Activated T-helper 1 cell treated with Interleukin-2 at 50 U/mL for 16 hours (primary cell): ENCODE data around the gene CDH2.

ENCODE experiments used
- DNase-seq: peaks from one replicate; pipeline ENCODE4 v3.0.0-alpha.2; 2020; ENCODE audit warnings: low read depth

CDH2 gene

DNA sequence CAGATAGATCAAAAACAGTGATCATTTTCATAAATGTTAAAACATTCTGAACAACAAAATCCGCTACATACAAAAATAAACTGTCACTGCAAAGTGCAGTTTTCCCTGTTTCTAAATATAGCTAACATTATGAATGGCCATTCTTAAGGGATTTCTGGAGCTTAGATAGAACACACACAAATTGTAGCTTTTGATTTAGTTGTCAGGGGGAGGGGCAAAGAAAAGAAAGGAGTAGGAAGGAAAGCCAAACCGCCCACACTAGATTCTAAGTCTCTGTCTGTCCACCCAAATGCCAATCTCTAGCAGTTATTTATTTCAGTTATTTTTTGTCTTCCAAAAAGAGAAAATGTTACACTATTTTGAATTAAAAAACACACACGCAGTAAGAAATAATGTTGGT lies 182.4 kb downstream of the CDH2 start:
- DNase-seq, result no peak

DNA sequence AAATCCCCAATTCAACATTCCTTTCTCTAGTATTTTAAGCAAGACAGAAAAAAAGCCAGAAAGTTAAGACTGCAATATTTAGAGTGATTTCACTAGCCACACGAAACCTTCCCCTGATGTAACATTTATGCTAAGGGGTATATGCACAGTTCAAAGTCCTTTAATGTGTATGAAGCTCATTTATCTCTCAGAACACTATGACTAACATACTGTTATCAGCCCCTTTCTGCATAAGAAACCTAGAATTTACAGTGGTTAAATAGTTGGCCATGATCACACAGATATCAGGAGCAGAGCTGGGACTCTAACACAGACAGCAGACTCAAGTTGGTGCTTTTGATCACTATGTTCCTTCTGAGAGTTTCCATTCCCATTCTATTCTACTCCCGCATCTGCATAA lies 185.5 kb downstream of the CDH2 start:
- DNase-seq, result no peak

DNA sequence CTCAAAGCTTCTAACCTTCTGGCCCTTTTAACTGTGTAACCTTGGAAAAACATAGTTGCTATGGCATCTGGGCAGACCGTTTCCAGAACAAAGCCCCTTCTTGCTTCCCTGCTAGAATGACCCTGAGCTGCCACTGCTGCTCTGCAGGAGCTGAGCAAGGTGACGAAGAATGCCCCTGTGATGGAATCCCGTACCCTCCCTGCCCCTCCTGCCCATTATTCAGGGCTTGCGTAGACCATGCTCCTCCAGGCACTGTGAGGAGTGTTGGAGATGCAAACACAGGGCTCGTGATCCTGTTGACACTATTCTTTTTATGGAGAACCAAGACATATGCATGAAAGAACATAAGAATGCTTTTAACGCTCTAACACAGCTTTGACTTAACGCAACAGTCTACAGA lies 191.1 kb downstream of the CDH2 start:
- DNase-seq, result no peak

DNA sequence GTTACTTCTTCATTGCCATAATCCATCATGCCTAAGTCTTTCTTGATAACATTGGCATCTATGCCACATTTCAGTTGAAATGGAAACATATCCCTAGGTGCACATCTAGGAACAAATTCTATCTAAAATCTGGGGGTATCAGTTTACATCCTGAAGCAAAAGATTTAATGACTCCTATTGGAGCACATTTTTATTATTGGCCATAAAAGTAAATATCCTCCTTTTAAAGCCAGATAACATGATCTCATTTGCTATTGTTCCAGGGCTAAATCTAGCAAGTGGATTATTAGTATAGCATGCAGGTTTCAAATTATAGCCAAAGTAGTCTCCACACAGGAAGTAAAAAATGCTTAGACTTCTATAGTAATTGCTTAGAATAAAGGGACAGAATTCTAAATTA lies 193.2 kb downstream of the CDH2 start:
- no peak for DNase-seq

DNA sequence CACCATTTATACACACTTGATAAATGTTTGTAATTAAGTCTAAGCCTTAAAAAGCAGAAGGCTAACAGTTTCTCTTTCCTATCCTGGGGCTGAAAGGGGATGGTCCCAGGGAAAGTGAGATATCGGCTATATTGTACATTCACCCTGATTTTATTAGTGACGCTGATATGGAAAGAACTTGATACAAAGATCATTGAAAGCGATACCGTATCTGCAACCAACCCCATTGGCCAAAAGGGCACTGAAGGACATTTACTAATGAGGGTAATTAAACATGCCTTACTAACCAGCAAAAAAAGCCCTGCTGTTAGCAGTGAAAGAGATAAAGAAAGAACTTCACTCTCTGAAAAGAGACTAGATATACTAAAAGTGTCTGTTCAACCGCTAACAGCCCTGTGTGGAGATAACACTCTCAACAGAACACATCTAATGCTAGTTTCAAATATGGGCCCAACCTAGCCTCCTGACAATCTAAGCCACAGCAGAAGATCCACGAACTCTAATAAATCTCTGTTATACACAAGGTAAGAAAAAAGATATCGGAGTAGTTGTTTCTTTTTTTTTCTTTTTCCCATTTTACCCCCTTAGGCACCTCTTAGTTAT lies 200.0 kb downstream of the CDH2 start:
- DNase-seq, result no peak

DNA sequence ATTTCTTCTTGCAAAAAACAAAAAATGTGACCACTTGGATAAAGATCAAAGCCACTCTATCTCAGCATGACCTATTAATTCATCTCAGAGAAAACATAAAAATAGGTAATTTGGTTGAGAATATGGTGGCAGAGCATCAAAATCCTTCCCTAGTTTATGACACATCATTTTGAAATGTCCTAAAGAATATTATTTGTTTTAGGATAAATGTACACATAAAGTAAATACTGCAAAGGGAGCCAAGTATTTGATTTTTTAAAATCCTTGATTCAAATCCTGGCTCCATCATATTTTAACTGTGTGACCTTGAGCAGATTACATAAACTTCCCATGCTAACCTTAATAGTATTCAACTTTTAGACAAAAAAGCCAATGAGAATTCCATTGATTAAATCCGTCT lies 206.6 kb downstream of the CDH2 start:
- DNase-seq, result no peak

DNA sequence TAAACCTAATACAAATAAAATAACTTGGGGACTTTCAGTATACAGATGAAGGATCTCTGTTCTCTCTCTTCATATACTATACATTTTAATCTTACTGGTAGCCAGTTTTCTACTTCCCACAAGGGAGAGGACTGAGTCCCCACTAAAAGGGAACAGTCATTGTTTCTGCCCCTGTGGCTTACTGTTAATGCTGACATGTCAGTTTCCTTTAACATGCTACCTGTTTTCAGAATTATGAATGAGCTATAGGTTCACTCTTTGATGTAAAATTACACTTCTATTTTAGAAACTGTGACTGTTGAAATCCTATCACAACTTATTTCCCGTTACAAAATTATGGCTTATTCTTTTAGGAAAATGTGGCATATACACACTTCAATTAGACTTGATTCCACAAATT lies 207.7 kb downstream of the CDH2 start:
- DNase-seq, result no peak

DNA sequence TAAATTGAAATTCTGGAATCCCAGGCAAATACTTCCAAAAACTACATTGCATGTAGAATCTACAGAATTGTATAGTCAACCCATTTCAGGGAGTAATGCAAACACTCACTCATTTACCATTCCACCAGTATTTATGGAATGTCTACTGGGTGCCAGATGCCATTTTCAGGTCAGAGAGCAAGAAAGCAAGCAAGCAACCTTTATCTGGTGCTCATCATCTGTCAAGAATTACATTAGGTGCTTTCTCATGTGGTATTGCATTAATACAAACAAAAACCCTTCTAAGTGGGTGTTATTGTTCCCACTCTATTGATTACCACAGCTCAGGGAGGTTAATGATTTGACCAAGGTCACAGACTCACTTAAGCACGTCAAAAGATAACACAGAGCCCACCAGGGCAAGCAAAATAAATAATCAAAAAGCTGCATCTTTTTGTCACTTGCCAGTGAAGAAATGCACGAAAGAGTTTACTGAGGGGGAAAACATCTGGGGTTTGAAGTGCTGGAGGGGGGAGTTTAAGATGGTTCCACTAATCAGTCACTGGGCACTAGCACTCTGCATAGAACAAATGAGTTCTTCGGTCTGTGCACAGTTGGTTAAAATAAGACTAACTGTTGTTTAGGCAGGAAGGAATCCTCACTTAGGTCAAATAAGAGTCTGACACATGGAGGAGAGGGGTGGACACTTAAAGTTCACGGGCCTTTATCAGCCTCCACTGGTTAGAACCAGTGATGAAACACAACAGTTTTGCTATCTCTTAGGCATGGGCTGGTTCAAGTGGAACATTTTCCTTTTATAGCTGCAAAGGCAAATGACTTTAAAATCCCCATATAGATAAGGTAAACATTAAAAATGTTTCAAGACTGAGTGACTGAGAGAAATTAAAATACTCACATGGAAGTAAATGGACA lies 208.8 kb downstream of the CDH2 start:
- DNase-seq, result no peak

DNA sequence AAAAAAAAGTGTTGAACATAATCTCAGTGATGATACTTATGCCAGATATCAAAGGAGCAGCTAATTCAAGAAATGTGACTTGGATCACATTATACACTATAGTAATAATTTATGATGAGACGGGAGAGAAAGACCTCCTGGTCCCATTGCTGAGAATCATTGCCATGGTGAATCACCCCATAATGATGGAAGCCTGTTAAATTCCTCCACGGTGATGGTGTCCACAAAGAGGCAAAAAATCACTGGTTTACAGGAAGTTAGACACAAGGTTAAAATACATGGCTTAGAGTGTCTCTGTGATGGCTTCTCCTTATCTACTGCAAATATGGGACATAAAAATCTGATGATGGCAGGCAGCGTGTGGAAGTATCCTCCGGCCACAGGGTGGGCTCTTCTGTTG lies 210.0 kb downstream of the CDH2 start:
- DNase-seq, result no peak

DNA sequence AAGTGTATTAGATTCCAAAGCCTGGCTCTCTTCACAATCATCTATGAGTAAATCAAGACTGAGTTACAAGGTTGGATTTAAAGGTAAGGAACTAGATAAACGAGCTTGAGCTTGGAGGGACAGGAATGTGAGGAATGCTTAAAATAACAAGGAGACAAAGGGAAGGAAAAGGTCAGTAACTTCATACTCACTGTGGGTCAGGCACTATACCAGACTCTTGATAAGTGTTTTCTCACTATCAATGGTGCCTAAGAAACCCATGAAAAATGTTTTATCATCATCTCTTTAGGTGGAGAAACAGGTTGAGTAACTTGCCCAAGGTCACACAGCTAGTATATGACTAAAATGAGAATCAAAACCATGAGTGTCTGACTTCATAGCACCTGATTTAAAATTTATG lies 212.1 kb downstream of the CDH2 start:
- no peak for DNase-seq

DNA sequence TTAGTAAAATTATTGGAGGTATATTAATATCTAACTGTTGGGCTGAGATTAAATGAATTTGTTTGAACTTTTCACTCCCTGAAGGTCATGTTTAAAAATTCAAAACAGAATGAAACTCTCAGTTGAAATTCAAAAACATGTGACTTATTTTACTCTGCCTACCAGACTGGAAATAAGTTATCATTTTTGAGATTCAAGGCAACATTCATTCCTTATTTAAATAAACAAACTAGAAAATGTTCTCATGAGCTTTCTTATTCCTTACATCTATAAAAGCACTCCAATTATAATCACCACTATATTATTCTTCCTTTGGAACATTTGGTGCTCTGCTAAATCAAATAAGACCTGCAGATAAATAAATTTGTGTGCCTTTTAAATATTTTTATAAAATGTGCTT lies 217.8 kb downstream of the CDH2 start:
- no peak for DNase-seq

DNA sequence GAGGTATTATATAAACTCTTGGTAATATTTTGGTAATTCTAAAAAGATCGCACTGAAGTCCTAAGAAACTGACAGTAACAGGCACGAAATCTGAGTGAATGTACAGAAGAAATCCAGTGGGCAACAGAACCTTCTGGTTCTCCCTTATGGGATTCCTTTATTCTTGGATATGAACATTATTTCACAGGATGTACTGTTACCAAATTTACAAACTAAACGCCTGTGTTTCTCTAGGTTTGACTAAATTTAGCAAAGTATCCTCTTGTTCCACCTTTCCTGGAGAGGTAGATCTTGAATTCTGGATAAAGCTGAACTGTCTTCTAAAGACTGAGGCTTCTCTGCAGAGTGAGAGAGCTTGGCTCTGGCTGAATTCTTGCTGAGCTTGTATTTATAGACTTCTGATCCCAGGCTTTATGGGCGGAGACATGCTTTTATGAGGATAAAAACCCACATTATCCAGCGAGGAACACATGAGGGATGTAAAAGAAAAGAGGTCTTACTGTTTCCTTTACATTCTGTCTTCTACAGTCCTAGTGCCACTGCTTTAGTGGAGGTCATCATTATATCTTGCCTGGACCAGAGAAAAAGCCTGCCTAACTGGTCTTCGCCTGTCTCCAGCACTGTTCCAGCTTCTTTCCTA lies 220.8 kb downstream of the CDH2 start:
- DNase-seq, result no peak

DNA sequence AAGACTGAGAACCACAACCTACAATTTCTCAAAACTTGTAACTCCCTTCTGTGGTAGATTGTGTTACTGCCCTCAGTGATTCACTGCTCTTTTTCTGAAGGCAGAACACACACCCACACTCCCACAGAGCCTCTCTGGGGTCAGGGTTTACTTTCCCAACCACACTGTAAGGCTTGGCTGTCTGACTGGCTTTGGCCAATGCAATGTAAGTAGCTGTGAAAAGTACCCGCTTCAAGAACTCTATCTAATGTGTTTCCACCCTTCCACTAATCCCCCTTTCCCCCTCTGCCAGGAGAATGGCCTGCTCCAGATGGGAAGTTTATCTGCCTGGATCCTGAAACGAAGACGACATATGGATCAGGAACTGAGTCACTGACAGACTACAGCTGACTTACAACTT lies 222.7 kb downstream of the CDH2 start:
- DNase-seq, result no peak

DNA sequence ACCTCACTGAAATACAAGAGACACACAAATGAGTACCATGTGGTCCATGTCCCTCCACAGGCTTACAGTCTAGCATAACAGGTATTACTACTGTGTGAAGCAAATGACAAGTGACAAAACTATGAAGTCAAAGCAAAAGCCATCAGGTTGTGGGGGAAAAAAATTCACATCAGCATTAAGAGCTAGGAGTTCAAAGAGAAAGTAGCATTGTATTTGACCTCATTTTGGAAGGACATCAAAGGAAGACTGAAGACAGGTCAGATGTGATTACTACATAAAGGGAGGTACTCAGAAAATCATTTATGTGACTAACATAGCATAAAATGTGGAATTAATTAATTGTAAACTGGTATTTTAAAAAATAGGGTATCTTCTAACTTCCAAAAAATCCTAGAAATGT lies 224.2 kb downstream of the CDH2 start:
- no peak for DNase-seq

DNA sequence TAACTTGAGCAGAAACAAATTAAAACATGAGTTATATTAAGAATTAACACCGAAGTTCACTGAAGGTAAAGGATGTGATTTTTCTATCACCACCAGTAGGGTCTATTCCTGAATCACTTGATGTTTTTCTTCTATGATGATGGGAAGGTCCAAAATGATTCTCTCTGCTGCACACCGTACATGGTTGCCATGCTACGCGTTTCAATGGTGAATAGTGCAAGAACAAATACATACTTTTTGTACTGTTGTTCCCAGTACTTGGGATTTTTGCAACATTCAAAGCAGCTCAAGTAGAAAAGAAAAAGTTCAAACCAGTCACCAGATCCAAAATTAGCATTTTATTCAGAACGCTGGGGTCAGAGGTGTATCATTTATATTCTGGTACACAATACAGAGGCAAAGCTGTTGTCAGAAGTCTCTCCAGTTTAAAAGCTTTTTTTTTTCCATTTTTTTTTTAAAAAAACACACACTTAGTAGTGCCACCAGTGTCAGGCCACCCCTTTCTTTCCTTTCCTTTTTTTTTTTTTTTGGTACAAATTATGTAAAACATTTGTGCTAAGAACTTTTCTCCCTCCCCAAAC lies 226.2 kb downstream of the CDH2 start:
- DNase-seq, result no peak

DNA sequence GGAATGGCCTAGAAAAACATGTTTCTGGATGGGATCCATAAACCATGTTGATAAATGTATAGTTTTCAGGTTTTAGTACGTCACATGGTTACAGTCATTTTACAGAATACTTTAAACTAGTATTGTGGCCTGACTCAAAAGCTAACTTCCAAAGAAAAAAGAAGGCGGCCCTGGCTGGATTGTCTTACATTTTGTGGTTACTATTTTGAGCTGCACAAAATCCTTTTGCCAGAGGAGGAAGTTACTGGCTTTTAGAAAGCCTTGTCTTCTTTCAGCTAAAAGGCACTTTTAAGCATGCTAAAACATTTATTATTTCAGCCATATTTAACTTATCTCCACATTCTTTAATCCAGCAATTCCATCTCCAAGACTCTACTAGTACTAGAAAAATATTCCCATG lies 227.9 kb downstream of the CDH2 start:
- DNase-seq, result no peak

DNA sequence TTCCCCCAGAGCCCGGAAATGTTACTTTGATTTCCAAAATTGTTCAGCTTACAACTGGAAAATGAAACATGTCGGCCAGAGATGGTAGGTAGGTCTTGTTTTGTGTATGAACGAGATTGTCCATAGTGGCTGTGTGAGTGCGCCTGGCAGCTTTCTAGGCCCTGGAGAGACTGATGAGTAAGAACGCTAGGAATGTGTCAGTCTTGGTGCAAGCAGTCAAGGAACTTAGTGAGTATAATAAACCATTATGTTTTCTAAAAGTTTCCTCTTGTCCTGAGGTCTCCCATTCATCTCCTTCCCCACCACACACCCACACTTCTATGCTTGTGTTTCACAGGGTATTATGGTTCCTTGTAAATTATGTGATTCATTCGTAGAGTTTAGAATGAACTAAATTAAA lies 234.2 kb downstream of the CDH2 start:
- no peak for DNase-seq

DNA sequence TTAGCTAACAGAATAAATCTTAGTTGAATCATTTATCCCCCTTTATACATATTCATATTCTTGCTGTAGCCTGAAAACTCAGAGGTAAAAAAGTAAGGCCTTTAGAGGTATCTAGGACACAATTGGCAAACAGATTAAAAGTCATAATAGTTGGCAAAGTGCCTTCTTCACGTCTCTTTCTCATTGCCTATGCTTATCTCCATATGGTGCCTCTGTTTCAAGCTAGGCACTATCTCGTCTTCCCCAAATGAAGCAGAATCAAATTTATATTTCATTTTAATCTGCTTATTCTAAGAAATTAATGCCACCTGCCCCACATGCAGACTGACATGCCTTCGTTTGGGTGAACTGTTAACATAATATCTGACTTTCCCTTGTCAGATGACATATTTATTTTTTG lies 245.4 kb downstream of the CDH2 start:
- DNase-seq, result no peak

DNA sequence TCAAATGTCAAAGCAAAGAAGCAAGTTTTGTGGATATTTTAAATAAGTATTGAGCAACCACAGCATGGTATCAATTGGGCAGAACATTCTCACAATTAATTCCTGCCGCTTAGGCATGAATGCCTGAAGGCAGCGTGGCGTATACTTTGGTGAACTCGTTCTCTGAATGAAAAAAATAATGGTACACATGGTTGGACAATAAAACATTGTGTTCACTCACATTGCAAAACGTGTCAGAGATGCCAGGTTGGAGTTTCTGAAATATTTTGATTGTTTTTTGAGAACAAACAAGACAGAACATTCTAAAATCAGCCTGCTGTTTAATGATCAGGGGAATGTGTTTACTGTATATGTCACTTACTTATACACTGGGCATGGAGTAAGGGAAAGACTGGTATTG lies 254.2 kb downstream of the CDH2 start:
- no peak for DNase-seq

DNA sequence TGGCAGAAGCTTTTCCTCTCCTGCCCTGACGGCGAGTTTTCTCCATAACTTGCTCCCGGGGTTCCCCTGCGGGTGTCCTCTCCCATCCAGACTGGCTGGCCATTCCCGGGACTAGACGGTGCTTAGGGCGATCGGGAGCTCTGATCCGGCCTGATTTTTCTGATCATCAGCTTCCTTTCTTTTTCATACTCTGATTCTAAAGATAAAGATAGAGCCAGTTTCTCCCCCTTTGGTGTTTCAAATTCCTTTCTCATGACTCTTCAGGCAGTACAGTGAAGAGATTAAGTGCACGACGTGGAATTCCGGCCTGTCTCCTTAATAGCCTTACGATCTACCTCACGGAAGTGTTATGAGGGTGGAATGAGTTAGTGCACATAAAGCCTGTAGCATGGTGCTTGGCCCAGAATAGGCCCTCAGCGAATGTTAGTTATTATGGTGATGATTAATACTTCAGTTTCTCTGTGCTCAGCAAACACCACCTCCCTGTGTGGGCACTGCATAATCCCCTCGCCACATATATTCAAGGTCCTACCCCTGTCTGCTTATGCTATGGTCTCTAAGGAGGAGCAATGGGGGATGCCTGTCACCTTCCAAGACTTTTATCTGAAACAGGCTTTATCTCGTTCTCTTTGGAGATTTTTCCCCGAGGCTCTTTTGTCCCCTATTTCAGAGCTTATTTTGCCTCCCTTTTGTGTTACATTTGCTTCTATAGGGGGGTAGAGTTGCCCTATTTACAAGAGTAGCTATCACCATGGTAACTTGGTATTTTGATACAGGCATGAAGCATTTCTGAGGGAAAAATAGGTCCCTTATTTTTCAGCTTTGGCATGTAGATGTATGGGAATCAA lies 254.8 kb downstream of the CDH2 start:
- DNase-seq, result no peak

DNA sequence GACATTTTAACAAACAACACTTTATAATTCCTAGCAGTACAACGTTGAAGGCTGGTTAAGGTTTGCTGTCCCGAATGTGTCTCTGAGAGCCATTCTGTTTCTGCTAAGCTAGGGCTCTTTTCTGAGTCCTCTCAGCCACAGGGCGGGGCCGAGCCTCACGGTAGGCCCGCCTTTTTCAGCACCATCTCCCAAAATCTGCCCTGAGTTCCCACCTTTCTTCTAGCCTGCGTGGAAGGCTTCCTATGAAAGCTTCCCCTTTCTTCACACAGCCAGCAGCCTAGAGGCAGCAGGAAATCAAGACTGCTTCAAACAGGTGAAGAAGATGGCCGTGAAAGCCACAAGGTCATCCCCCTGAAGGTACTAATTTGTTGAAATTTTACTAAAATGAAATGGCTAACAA lies 255.5 kb downstream of the CDH2 start:
- no peak for DNase-seq

DNA sequence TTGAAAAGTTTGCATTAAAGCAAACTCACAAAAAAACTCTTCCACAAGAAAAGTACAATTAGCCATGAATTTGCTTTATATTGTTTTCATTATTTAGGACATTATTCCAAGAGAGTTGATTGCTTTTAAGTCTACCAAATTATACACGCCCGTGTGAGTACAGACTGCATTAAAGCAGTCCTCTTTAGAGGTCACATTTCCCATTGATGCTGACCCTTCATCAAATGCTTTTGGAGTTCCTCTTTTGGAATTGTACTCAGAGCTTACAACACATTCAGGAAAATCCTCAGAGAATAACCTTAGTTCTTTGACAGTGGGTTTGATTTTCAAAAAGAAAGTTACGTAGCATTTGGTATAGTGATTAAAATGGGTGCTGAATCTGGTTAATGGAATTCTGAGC lies 256.1 kb downstream of the CDH2 start:
- no peak for DNase-seq
